ENCODE results near the gene RNF126. TPM values are rescaled to one million over a fixed set of nuclear protein-coding genes. Genes with fewer than 3 reads are reported as not detected.

RNF126 gene
- polyA plus RNA-seq, 1 donor (not counting 4 experiments of a cell fraction or from before 2014, with no cell fraction given): 8.2 TPM

DNA sequence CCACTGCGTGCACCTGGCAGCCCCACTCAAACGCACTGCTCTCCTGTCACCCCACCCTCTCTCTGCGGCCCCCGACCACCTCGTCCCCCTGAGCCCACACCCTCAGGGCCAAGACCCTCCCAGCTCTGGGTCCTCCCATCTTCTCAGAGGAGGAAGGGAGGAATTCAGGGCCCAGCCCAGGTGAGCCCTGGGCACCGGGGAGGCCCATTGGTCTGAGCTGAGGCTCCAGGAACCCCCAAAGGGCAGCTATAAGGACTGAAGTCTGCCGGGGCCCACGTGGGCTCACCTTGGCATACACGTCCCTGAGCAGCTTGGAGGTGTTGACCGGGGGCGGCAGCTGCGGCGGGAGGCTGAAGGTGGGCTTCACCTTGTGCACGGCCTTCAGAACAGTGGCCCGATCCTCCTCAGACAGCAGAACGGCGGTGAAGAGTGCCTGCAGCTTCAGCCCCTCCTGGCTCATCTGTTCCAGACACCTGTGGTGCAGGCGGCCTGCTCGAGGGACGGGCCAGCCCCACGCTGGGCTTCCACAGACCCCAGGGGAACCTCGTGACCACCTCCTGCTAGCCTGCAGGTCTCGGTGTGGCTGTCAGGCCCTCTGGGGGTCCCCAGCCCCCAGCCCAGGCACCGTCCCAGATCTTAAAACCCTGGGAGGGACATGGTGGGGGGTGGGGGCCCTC is 38.4 kb downstream of the RNF126 start:
- peaks cover 3% of the 10 kb centered on the region for H3K79me2 ChIP-seq (ENCODE audit: control insufficient read depth, insufficient read depth, low read length)
- no peaks in the 10 kb centered on the region for H3K27me3 ChIP-seq (ENCODE audit: control insufficient read depth, extremely low read depth, insufficient read depth, low read length)
- TF ChIP-seq, protein P1, sequence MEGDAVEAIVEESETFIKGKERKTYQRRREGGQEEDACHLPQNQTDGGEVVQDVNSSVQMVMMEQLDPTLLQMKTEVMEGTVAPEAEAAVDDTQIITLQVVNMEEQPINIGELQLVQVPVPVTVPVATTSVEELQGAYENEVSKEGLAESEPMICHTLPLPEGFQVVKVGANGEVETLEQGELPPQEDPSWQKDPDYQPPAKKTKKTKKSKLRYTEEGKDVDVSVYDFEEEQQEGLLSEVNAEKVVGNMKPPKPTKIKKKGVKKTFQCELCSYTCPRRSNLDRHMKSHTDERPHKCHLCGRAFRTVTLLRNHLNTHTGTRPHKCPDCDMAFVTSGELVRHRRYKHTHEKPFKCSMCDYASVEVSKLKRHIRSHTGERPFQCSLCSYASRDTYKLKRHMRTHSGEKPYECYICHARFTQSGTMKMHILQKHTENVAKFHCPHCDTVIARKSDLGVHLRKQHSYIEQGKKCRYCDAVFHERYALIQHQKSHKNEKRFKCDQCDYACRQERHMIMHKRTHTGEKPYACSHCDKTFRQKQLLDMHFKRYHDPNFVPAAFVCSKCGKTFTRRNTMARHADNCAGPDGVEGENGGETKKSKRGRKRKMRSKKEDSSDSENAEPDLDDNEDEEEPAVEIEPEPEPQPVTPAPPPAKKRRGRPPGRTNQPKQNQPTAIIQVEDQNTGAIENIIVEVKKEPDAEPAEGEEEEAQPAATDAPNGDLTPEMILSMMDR (optimal IDR thresholded peaks at IDR 0.05 in 1 of 3, IDR thresholded peaks at IDR 0.05 in 1 of 3, conservative IDR thresholded peaks at IDR 0.05 in 1 of 3; ENCODE audit: extremely low read depth in 1 of 3, insufficient read depth in 2 of 3, low read length in 3 of 3): no peak
- no peak for TF ChIP-seq EZH2 (IDR thresholded peaks at IDR 0.05; ENCODE audit: low read length)
- H3K9me1 ChIP-seq (ENCODE audit: control insufficient read depth, extremely low read depth, insufficient read depth, low read length): no peaks in the 10 kb centered on the region
- H3K9ac ChIP-seq (ENCODE audit: control insufficient read depth, extremely low read depth, insufficient read depth, low read length): no peak overlapping the region
- H3K27ac ChIP-seq (ENCODE audit: control insufficient read depth, insufficient read depth, low read length): no peak overlapping the region
- dilution Hi-C loops (cut with MboI; ENCODE audit: extremely low pct_ligation_motif_present, low sequenced_read_pairs): no loop called here
- H3K4me3 ChIP-seq (ENCODE audit: control insufficient read depth in 2 of 3, extremely low read depth in 1 of 3, insufficient read depth in 2 of 3, low read depth in 1 of 3, low read length in 3 of 3): no peak overlapping the region
- no peak overlapping the region for H2AFZ ChIP-seq (ENCODE audit: control insufficient read depth, low read length)
- H3K36me3 ChIP-seq (ENCODE audit: control insufficient read depth in 2 of 2, extremely low read depth in 1 of 2, insufficient read depth in 2 of 2, low read length in 2 of 2): peaks cover 4 to 16% of the 10 kb centered on the region in 2 experiments
- FAIRE-seq (no peak), DNase-seq (ENCODE audit: low read depth, low spot score) (no peak)
- peaks cover 13% of the 10 kb centered on the region for H3K4me1 ChIP-seq (ENCODE audit: control insufficient read depth, extremely low read depth, insufficient read depth, low read length)
- no peaks in the 10 kb centered on the region for H4K20me1 ChIP-seq (ENCODE audit: control insufficient read depth, extremely low read depth, insufficient read depth, low read length)
- H3K4me2 ChIP-seq (ENCODE audit: control insufficient read depth, extremely low read depth, insufficient read depth, low read depth, low read length): no peak overlapping the region
- no peaks in the 10 kb centered on the region for H3K9me3 ChIP-seq (ENCODE audit: control insufficient read depth, low read depth, low read length)

DNA sequence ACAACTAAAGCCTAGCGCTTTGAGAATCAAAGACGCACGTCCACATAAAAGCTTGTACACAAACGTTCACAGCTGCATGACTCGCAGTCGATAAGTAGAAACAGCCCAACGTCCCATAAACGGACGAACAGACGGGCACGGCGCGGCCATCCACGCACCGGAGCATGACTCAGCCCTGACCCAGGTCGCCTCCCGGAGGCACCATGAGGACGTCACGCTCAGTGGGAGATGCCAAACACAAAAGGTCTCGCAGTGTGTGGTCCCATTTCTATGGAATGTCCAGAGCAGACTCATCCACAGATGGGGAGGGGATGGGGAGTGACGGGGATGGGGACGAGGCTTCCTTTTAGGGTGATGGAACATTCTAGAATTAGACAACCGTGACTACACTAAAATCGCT is 39.0 kb downstream of the RNF126 start:
- Histone ChIP-seq H4K20me1 (ENCODE audit: control insufficient read depth, extremely low read depth, insufficient read depth, low read length) (no peaks in the 10 kb centered on the region), H3K4me1 (ENCODE audit: control insufficient read depth, extremely low read depth, insufficient read depth, low read length) (peaks cover 13% of the 10 kb centered on the region), H2AFZ (ENCODE audit: control insufficient read depth, low read length) (no peak overlapping the region), H3K27me3 (ENCODE audit: control insufficient read depth, extremely low read depth, insufficient read depth, low read length) (no peaks in the 10 kb centered on the region), H3K4me2 (ENCODE audit: control insufficient read depth, extremely low read depth, insufficient read depth, low read depth, low read length) (no peak overlapping the region), H3K9me3 (ENCODE audit: control insufficient read depth, low read depth, low read length) (no peaks in the 10 kb centered on the region), H3K36me3 (ENCODE audit: control insufficient read depth in 2 of 2, extremely low read depth in 1 of 2, insufficient read depth in 2 of 2, low read length in 2 of 2) (peaks cover 6 to 20% of the 10 kb centered on the region in 2 experiments), H3K79me2 (ENCODE audit: control insufficient read depth, insufficient read depth, low read length) (peaks cover 3% of the 10 kb centered on the region), H3K9ac (ENCODE audit: control insufficient read depth, extremely low read depth, insufficient read depth, low read length) (no peak overlapping the region), H3K27ac (ENCODE audit: control insufficient read depth, insufficient read depth, low read length) (no peak overlapping the region), H3K4me3 (ENCODE audit: control insufficient read depth in 2 of 3, extremely low read depth in 1 of 3, insufficient read depth in 2 of 3, low read depth in 1 of 3, low read length in 3 of 3) (no peak overlapping the region), H3K9me1 (ENCODE audit: control insufficient read depth, extremely low read depth, insufficient read depth, low read length) (no peaks in the 10 kb centered on the region)
- TF ChIP-seq, protein P1 (optimal IDR thresholded peaks at IDR 0.05 in 1 of 3, IDR thresholded peaks at IDR 0.05 in 1 of 3, conservative IDR thresholded peaks at IDR 0.05 in 1 of 3; ENCODE audit: extremely low read depth in 1 of 3, insufficient read depth in 2 of 3, low read length in 3 of 3): no peak
- TF ChIP-seq EZH2 (IDR thresholded peaks at IDR 0.05; ENCODE audit: low read length): no peak
- dilution Hi-C loops (cut with MboI; ENCODE audit: extremely low pct_ligation_motif_present, low sequenced_read_pairs): no loop called here
- FAIRE-seq (no peak), DNase-seq (ENCODE audit: low read depth, low spot score) (no peak)
